Body of pancreas (tissue), 4 donors: ENCODE results near the gene HEXIM1.

Experiments
- POLR2A ChIP-seq, 3 donors: fragments of 450-650 bp; IDR thresholded peaks; one replicate each; pipeline ENCODE4 v1.6.1; 2016; ENCODE audit warnings: antibody characterized with exemption in 3 of 3, mild to moderate bottlenecking in 2 of 3
- TF ChIP-seq, protein P1 (sequence below), 7 experiments: fragments of 450-650 bp in 4 of 7; fragments of 200-600 bp in 3 of 7; sonication (generic) in 3 of 7; IDR thresholded peaks; one replicate each; pipeline ENCODE4 v1.5.1; 2016 to 2019; ENCODE audit warnings: antibody characterized with exemption in 7 of 7

DNA sequence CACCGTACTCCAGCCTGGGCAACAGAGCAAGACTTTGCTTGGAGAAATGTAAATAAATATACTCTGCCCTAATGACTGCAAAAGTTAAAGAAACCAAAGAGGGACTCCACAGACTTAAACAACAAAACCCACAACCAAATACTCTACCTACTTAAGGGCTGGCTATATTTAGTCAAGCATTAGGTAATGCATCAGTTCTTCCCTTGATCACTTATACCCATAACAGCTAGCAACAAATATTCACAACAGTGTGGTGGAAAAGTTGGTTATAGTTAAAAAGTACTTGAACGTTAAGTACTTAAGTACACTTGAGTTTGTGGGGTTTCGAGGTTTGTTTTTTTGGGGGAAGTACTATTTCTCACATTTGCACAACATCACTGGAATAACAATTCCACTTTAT, 8.0 kb downstream of the HEXIM1 start:
- TF ChIP-seq, protein P1, sequence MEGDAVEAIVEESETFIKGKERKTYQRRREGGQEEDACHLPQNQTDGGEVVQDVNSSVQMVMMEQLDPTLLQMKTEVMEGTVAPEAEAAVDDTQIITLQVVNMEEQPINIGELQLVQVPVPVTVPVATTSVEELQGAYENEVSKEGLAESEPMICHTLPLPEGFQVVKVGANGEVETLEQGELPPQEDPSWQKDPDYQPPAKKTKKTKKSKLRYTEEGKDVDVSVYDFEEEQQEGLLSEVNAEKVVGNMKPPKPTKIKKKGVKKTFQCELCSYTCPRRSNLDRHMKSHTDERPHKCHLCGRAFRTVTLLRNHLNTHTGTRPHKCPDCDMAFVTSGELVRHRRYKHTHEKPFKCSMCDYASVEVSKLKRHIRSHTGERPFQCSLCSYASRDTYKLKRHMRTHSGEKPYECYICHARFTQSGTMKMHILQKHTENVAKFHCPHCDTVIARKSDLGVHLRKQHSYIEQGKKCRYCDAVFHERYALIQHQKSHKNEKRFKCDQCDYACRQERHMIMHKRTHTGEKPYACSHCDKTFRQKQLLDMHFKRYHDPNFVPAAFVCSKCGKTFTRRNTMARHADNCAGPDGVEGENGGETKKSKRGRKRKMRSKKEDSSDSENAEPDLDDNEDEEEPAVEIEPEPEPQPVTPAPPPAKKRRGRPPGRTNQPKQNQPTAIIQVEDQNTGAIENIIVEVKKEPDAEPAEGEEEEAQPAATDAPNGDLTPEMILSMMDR (IDR thresholded peaks at IDR 0.05) = no peak
- no peak for TF ChIP-seq POLR2A (IDR thresholded peaks at IDR 0.05)
